Natural killer cell treated with Interleukin-12 subunit alpha and Interleukin-12 subunit beta and Interleukin-15 and Interleukin-18, amount 100 ng/mL, for 72 hours (primary cell): ENCODE results near the gene C1orf226. TPM values are rescaled to one million over a fixed set of nuclear protein-coding genes. Genes with fewer than 3 reads are reported as not detected.

ENCODE experiments used
- ATAC-seq, 2 donors: fragments of 150-1000 bp; cut with Tn5 transposase in 1 of 2; sonication (Bioruptor Pico), chemical (Tn5 transposase) in 1 of 2; 2 replicates each; pipeline ENCODE4 v1.10.0; 2021
- DNase-seq: peaks from one replicate; pipeline ENCODE4 v3.0.0; 2022; ENCODE audit warnings: low spot score
- H3K27ac Mint-ChIP-seq, 2 donors: 1 replicate in 1 of 2; 2 replicates in 1 of 2; pipeline ENCODE4 v1.8.0; 2022; ENCODE audit warnings: mixed read lengths in 2 of 2, mild to moderate bottlenecking in 1 of 2, moderate library complexity in 1 of 2
- H3K27me3 Mint-ChIP-seq, 2 donors: 1 replicate in 1 of 2; 2 replicates in 1 of 2; pipeline ENCODE4 v1.8.0; 2022; ENCODE audit warnings: mixed read lengths in 2 of 2
- H3K36me3 Mint-ChIP-seq: one replicate; pipeline ENCODE4 v1.8.0; 2022; ENCODE audit warnings: mixed read lengths
- H3K4me1 Mint-ChIP-seq, 2 donors: 1 replicate in 1 of 2; 2 replicates in 1 of 2; pipeline ENCODE4 v1.8.0; 2022; ENCODE audit warnings: low read depth in 2 of 2, mixed read lengths in 2 of 2, mild to moderate bottlenecking in 1 of 2
- H3K4me3 Mint-ChIP-seq: one replicate; pipeline ENCODE4 v1.8.0; 2022; ENCODE audit warnings: mixed read lengths
- H3K9me3 Mint-ChIP-seq: 2 replicates; pipeline ENCODE4 v1.8.0; 2022; ENCODE audit warnings: mixed read lengths
- total RNA-seq, 2 donors: library from RNA; stranded (reverse); gene quantifications; one replicate each; pipeline ENCODE4 v1.2.3, GENCODE V29; 2022

The C1orf226 gene
- total RNA-seq, 2 donors from 2014 or later, result not detected

- peaks cover 3 to 10% of the 10 kb centered on the region in 2 donors for H3K4me1 Mint-ChIP-seq
These were observed 2.6 kb downstream of the C1orf226 start for GRCh38 chr1:162384116-162384515.

GRCh38 chr1:162384601-162385279, 3.2 kb downstream of the C1orf226 start:
- DNase-seq, result no peak
- peak overlapping the region in 1 of 2 donors; percentile 79 for H3K27ac Mint-ChIP-seq
- no peak overlapping the region for H3K4me3 Mint-ChIP-seq
- no peaks in the 10 kb centered on the region for H3K9me3 Mint-ChIP-seq
- H3K27me3 Mint-ChIP-seq, result no peaks in the 10 kb centered on the region
- ATAC-seq, result no peak
- H3K36me3 Mint-ChIP-seq, result no peaks in the 10 kb centered on the region
- H3K4me1 Mint-ChIP-seq, result peaks cover 9 to 16% of the 10 kb centered on the region in 2 donors

More at GRCh38 chr1:162384116-162384515, 2.6 kb downstream of the C1orf226 start:
- Mint-ChIP-seq H3K4me3 (no peak overlapping the region), H3K27ac (no peak overlapping the region), H3K27me3 (no peaks in the 10 kb centered on the region), H3K36me3 (no peaks in the 10 kb centered on the region), H3K9me3 (no peaks in the 10 kb centered on the region)
- ATAC-seq (no peak), DNase-seq (no peak)

GRCh38 chr1:162385280-162385623, 3.7 kb downstream of the C1orf226 start:
- Mint-ChIP-seq H3K4me3 (no peak overlapping the region), H3K27me3 (no peaks in the 10 kb centered on the region), H3K9me3 (no peaks in the 10 kb centered on the region), H3K36me3 (no peaks in the 10 kb centered on the region), H3K4me1 (peaks cover 13 to 21% of the 10 kb centered on the region in 2 donors), H3K27ac (peak overlapping the region in 1 of 2 donors; percentile 79)
- DNase-seq, result no peak
- ATAC-seq, result no peak

GRCh38 chr1:162385702-162386101, 4.2 kb downstream of the C1orf226 start:
- ATAC-seq, result no peak
- H3K4me3 Mint-ChIP-seq, result no peak overlapping the region
- no peak for DNase-seq

GRCh38 chr1:162386292-162387225, 5.0 kb downstream of the C1orf226 start:
- peaks cover 20 to 33% of the 10 kb centered on the region in 2 donors for H3K4me1 Mint-ChIP-seq
- H3K9me3 Mint-ChIP-seq, result no peaks in the 10 kb centered on the region
- H3K27me3 Mint-ChIP-seq, result no peaks in the 10 kb centered on the region
- no peak overlapping the region for H3K4me3 Mint-ChIP-seq
- no peak overlapping the region for H3K27ac Mint-ChIP-seq
- no peak for ATAC-seq
- no peaks in the 10 kb centered on the region for H3K36me3 Mint-ChIP-seq
- no peak for DNase-seq

More at GRCh38 chr1:162385702-162386101, 4.2 kb downstream of the C1orf226 start:
- no peaks in the 10 kb centered on the region for H3K27me3 Mint-ChIP-seq
- H3K4me1 Mint-ChIP-seq, result peaks cover 18 to 25% of the 10 kb centered on the region in 2 donors
- no peaks in the 10 kb centered on the region for H3K36me3 Mint-ChIP-seq
- H3K9me3 Mint-ChIP-seq, result no peaks in the 10 kb centered on the region
- H3K27ac Mint-ChIP-seq, result peak overlapping the region in 1 of 2 donors; percentile 79

GRCh38 chr1:162387226-162388082, 5.9 kb downstream of the C1orf226 start:
- H3K9me3 Mint-ChIP-seq, result no peaks in the 10 kb centered on the region

GRCh38 chr1:162388083-162388594, 6.6 kb downstream of the C1orf226 start:
- no peaks in the 10 kb centered on the region for H3K9me3 Mint-ChIP-seq
- ATAC-seq (no peak), DNase-seq (no peak)
- H3K4me3 Mint-ChIP-seq, result no peak overlapping the region
- no peaks in the 10 kb centered on the region for H3K27me3 Mint-ChIP-seq
- H3K4me1 Mint-ChIP-seq, result peaks cover 29 to 41% of the 10 kb centered on the region in 2 donors
- H3K27ac Mint-ChIP-seq, result no peak overlapping the region
- H3K36me3 Mint-ChIP-seq, result no peaks in the 10 kb centered on the region

More at GRCh38 chr1:162387226-162388082, 5.9 kb downstream of the C1orf226 start:
- peaks cover 29 to 41% of the 10 kb centered on the region in 2 donors for H3K4me1 Mint-ChIP-seq
- no peak overlapping the region for H3K4me3 Mint-ChIP-seq
- H3K27me3 Mint-ChIP-seq, result no peaks in the 10 kb centered on the region
- ATAC-seq (no peak), DNase-seq (no peak)
- no peak overlapping the region for H3K27ac Mint-ChIP-seq
- H3K36me3 Mint-ChIP-seq, result no peaks in the 10 kb centered on the region

- DNase-seq (no peak), ATAC-seq (no peak)
- H3K9me3 Mint-ChIP-seq, result no peaks in the 10 kb centered on the region
- peaks cover 29 to 41% of the 10 kb centered on the region in 2 donors for H3K4me1 Mint-ChIP-seq
- no peaks in the 10 kb centered on the region for H3K36me3 Mint-ChIP-seq
- H3K27me3 Mint-ChIP-seq, result no peaks in the 10 kb centered on the region
- peak overlapping the region in 1 of 2 donors; percentile 95 for H3K27ac Mint-ChIP-seq
- no peak overlapping the region for H3K4me3 Mint-ChIP-seq
These were observed 7.1 kb downstream of the C1orf226 start for GRCh38 chr1:162388615-162389014.

GRCh38 chr1:162389021-162389818, 7.7 kb downstream of the C1orf226 start:
- no peak overlapping the region for H3K4me3 Mint-ChIP-seq
- H3K27ac Mint-ChIP-seq, result peak overlapping the region in 1 of 2 donors; percentile 95
- H3K9me3 Mint-ChIP-seq, result no peaks in the 10 kb centered on the region
- no peak for DNase-seq
- H3K4me1 Mint-ChIP-seq, result peaks cover 29 to 41% of the 10 kb centered on the region in 2 donors
- H3K27me3 Mint-ChIP-seq, result no peaks in the 10 kb centered on the region
- H3K36me3 Mint-ChIP-seq, result no peaks in the 10 kb centered on the region
- no peak for ATAC-seq

- Mint-ChIP-seq H3K27ac (peak overlapping the region in 1 of 2 donors; percentile 95), H3K36me3 (no peaks in the 10 kb centered on the region), H3K4me1 (peaks cover 29 to 41% of the 10 kb centered on the region in 2 donors), H3K4me3 (no peak overlapping the region), H3K27me3 (no peaks in the 10 kb centered on the region), H3K9me3 (no peaks in the 10 kb centered on the region)
- no peak for DNase-seq
- peak; percentile 40 to 44 for ATAC-seq
These were observed 8.4 kb downstream of the C1orf226 start for GRCh38 chr1:162389971-162390370.

- no peak overlapping the region for H3K4me3 Mint-ChIP-seq
- H3K36me3 Mint-ChIP-seq, result no peaks in the 10 kb centered on the region
- no peaks in the 10 kb centered on the region for H3K9me3 Mint-ChIP-seq
- H3K27ac Mint-ChIP-seq, result peak overlapping the region in 1 of 2 donors; percentile 95
- ATAC-seq (no peak), DNase-seq (no peak)
- H3K4me1 Mint-ChIP-seq, result peaks cover 29 to 37% of the 10 kb centered on the region in 2 donors
- H3K27me3 Mint-ChIP-seq, result no peaks in the 10 kb centered on the region
These were observed 9.1 kb downstream of the C1orf226 start for GRCh38 chr1:162390396-162391185.
